HG03378 (cell line): Measurements from ENCODE around the gene JPH2.

Source experiments
- ATAC-seq: cut with Tn5 transposase; IDR thresholded peaks from one replicate; pipeline ENCODE4 v1.9.1; 2021; ENCODE audit warnings: mild to moderate bottlenecking, moderate library complexity; ENCODE audit not compliant: unreplicated experiment

The JPH2 gene

GRCh38 chr20:44081476-44081875 lies 105.5 kb downstream of the JPH2 start:
- ATAC-seq: no peak

DNA sequence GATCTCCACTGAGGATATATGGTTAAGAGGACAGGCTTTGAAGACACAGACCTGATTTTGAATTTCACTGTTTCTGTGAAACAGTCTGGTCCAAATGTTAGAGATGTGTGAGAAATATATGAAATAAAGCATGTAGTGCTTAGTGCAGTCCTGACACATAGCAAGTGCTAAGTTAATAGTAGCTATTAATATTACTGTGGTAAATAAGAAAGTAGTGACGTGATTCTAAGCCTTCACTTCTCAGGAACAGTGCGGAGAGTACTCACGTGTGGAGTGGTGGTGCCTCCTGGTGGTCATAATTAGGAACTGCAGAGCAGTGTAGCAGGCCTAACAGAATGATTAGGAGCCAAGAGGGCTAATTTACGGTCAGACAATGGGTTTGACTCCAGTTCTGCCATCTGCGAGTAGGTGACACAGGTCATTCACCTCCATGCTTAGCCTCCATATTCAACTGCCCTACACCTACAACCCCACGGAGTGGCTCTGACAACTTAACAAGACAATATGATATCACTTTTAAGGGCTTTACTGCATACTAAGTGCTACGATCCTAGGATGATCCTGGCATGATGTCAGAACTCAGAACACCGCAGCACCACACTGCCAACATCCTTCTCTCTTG lies 106.2 kb downstream of the JPH2 start:
- ATAC-seq: peak; percentile 83

- no peak for ATAC-seq
Measured at GRCh38 chr20:44080064-44080463, 106.9 kb downstream of the JPH2 start.

DNA sequence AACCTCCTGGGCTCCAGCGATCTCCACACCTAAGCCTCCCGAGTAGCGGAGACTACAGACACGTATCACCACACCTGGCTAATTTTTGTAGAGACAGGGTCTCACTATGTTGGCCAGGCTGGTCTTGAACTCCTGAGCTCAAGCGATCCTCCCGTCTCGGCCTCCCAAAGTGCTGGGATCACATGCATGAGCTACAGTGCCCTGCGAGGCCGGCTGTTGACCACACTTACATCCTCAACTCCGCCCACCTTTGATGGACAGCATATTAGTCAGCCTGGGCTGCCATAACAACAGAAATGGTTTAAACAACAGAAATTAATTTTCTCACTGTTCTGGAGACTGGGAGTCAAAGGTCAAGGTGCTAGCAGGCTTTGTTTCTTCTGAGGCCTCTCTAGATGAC lies 107.7 kb downstream of the JPH2 start:
- ATAC-seq: no peak

GRCh38 chr20:44075950-44076232 lies 111.1 kb downstream of the JPH2 start:
- no peak for ATAC-seq

DNA sequence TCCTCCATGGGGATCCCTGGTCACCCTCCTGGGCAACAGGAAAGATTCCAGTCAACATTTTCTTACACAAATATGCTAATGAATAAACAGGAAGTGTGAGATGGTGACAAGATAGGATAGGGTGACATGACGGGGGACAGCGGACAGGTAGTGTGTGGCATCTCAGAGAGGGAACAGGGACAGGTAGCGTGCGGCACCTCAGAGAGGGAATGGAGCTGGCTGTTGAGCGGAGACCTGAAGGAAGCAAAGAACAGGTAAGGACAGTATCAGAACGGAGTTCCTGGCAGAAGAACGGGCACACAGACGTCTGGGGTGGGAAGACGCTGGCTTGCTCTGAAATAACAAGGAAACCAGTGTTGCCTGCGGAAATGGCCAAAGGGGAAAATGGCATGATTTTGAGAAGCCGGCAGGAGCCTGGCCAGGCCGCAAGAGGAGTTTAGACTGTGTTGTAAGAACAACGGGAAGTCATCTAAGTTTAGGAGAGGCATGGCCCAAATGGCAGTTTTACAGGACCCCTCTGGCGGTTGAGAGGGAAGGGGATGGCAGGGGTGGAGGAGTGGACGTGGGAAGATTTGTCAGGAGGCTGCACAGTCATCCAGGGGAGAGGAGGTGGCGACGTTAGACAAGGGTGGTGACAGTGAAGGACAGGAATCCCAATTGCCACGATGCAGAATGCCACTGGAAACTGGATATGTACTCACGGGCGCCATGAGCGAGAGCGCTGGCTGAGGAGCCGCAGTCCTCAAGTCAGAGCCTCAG lies 111.6 kb downstream of the JPH2 start:
- ATAC-seq: no peak

GRCh38 chr20:44074252-44075151 lies 112.5 kb downstream of the JPH2 start:
- no peak for ATAC-seq

GRCh38 chr20:44073675-44074071 lies 113.3 kb downstream of the JPH2 start:
- no peak for ATAC-seq

- ATAC-seq: no peak
Measured at GRCh38 chr20:44073011-44073674, 113.8 kb downstream of the JPH2 start.

GRCh38 chr20:44072384-44072783 lies 114.6 kb downstream of the JPH2 start:
- no peak for ATAC-seq

DNA sequence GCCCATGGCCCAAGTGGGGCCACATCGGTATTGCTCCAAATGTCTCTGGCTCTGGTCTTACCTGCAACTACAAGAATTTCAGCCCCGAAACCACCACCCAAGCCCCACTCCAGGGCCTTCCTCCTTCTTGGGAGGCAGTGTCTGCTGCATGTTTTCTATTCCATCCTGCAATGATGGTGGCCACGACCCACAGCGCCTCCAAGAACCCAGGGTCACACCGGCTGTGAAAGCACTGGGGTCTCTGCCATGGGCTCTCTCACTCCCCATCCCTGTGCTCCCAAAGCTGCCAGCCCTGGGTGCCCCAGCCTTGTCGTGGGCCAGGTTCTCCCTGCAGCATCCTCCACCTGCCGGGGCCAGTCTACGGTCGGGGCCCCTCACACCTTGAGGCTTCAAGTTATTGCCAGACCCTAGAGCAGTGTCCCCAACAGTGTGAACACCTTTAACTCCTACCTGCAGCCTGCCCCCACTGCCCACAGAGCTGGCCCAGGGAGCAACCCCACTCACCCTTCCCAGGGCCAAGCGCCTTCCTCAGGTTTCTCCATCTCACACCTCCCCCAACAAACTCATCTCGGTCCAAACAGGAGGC lies 115.4 kb downstream of the JPH2 start:
- ATAC-seq: no peak

GRCh38 chr20:44071057-44071456 lies 115.9 kb downstream of the JPH2 start:
- ATAC-seq: no peak

GRCh38 chr20:44070139-44070900 lies 116.7 kb downstream of the JPH2 start:
- ATAC-seq: no peak

DNA sequence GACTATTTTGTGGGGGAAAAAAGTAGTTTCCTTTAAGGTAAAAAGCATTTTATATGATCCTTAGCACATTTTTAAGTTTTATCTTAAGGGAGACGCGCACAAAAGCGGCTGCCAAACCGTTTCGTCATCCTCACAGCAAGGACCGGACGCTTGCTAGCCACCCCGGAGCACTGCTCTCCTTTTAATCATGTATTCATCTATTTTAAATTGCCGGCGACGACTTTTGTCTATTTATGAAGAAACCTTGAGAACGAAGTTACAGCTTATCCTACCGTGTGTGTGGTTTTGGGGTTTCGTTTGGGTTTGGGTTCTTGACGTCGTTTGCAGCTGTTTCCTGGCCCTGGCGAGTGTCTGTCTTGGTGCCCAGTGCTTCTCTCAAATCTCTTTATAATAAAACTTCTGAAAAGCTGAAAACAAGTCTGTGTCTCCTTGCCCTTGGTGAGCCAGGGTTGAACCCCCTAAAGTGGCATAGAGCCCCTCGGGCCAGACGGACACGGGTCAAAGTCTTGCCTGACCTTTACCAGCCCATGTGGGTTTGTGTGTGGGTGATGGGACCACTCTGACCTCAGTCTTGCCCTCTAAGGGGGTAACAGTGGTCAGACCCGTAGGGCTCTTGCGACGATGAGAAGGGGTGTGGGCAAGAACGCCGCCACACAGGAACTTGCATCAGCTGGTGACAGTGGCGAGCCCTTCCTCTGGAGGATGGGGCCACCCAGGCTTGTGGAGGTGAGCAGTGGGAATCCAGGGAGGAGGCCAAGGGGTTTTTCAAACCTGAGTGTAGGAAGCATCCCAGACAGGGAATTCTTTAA lies 117.6 kb downstream of the JPH2 start:
- no peak for ATAC-seq

DNA sequence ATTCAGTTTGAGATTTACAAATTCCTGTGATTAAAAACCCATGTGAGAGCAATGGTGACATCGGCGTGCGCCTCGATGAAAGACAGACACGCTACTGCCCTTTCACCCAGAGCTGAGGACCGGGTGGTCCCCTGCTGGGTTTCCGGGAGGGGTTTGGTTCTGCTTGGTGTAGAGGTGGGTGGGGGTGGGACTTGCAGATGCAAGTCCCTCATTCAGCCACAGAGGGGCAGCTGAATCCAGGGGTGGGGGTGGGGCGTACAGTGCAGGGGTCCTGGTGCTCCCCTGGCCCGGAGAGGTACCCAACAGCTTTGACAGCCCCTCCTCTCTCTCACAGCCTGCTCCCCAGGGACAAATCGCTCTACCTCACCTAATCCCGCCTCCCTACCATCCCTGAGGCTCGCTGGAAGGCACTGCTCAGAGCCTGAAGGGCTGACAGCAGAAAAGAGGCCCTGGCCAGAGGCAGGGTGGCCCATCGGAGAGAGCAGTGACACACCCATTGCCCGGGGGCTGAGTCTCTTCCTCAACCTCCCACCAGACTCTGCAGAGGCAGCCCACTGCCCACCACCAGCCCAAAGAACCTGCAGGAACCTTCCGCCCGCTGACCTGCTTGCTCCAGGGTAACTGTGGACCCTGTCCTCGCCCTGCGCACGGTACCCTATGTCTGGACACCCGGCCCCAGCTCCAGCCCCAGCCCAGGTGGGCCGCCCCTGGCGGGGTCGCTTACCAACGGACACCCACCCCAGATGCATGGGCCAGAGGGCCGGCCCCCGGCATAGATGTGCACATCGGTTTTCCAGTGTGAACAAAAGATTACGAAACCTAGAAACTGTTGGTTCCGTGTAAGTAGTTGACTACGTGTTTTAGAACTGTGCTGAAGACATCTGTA lies 118.4 kb downstream of the JPH2 start:
- ATAC-seq: no peak

GRCh38 chr20:44067650-44068081 lies 119.3 kb downstream of the JPH2 start:
- no peak for ATAC-seq

- ATAC-seq: no peak
Measured at GRCh38 chr20:44066645-44067606, 120.1 kb downstream of the JPH2 start.
